A549 (cell line): ENCODE results near the gene SRPK2.

Source experiments
- BHLHE40 ChIP-seq: IDR thresholded peaks from 2 replicates; pipeline ENCODE4 v1.6.1; 2012; ENCODE audit warnings: low read depth, low read length, inconsistent platforms
- CEBPB ChIP-seq, 2 experiments: fragments of >200 bp in 1 of 2; sonication (Bioruptor Twin) in 1 of 2; formaldehyde crosslinking in 1 of 2; IDR thresholded peaks; 2 replicates each; pipeline ENCODE4 v1.6.1; 2012 to 2016
- ESRRA ChIP-seq: fragments of 150-350 bp; IDR thresholded peaks from 2 replicates; pipeline ENCODE4 v1.6.1; 2014; ENCODE audit warnings: mild to moderate bottlenecking, low read length, borderline replicate concordance
- MAZ ChIP-seq: fragments of 150-350 bp; IDR thresholded peaks from 2 replicates; pipeline ENCODE4 v1.6.1; 2014; ENCODE audit warnings: antibody characterized with exemption, low read depth, low read length, borderline replicate concordance
- NFE2L2 ChIP-seq: fragments of 150-350 bp; conservative IDR thresholded peaks from 2 replicates; pipeline ENCODE4 v1.6.1; 2014; ENCODE audit warnings: low read length
- SMC3 ChIP-seq: fragments of >200 bp; sonication (Bioruptor Twin); formaldehyde crosslinking; IDR thresholded peaks from 3 replicates; pipeline ENCODE4 v1.6.1; 2018; ENCODE audit warnings: inconsistent platforms
- TP53 ChIP-seq: fragments of 250-450 bp; sonication (Bioruptor Pico); IDR thresholded peaks from 2 replicates; pipeline ENCODE4 v1.5.0; 2021; ENCODE audit warnings: mild to moderate bottlenecking, moderate library complexity
- TF ChIP-seq, protein P1 (sequence below): fragments of >200 bp; sonication (Bioruptor Twin); formaldehyde crosslinking; IDR thresholded peaks from 3 replicates; pipeline ENCODE4 v1.5.1; 2016
- TF ChIP-seq, protein P2 (sequence below): fragments of 450-650 bp; IDR thresholded peaks from 2 replicates; pipeline ENCODE4 v1.6.1; 2014; ENCODE audit warnings: antibody characterized with exemption

DNA sequence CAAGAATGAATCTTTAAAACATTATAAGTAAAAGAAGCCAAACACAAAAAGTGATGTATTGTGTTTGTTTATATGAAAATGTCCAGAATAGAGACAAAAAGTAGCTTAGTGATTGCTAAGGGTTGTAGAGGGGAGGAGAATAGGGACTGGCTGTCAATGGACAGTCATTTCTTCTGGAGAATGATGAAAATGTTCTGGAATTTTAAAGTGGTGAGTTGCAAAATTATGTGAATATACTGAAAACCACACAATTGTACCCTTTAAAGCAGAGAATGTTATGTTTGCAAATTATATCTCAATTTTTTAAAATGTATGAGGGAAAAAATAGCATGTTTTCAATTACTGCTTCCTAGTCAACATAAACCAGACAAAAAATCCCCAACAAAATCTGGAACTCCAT lies 200.5 kb downstream of the SRPK2 start:
- TF ChIP-seq, protein P1, sequence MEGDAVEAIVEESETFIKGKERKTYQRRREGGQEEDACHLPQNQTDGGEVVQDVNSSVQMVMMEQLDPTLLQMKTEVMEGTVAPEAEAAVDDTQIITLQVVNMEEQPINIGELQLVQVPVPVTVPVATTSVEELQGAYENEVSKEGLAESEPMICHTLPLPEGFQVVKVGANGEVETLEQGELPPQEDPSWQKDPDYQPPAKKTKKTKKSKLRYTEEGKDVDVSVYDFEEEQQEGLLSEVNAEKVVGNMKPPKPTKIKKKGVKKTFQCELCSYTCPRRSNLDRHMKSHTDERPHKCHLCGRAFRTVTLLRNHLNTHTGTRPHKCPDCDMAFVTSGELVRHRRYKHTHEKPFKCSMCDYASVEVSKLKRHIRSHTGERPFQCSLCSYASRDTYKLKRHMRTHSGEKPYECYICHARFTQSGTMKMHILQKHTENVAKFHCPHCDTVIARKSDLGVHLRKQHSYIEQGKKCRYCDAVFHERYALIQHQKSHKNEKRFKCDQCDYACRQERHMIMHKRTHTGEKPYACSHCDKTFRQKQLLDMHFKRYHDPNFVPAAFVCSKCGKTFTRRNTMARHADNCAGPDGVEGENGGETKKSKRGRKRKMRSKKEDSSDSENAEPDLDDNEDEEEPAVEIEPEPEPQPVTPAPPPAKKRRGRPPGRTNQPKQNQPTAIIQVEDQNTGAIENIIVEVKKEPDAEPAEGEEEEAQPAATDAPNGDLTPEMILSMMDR = no peak
- TF ChIP-seq MAZ (no peak), CEBPB (IDR thresholded peaks at IDR 0.05) (no peak), SMC3 (no peak), ESRRA (no peak), BHLHE40 (no peak), NFE2L2 (no peak), TP53 (CRISPR knock-in tag) (no peak)
- TF ChIP-seq, protein P2, sequence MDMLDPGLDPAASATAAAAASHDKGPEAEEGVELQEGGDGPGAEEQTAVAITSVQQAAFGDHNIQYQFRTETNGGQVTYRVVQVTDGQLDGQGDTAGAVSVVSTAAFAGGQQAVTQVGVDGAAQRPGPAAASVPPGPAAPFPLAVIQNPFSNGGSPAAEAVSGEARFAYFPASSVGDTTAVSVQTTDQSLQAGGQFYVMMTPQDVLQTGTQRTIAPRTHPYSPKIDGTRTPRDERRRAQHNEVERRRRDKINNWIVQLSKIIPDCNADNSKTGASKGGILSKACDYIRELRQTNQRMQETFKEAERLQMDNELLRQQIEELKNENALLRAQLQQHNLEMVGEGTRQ = no peak
